ENCODE results near the gene CHRNB4. TPM values are rescaled to one million over a fixed set of nuclear protein-coding genes. Genes with fewer than 3 reads are reported as not detected.

The CHRNB4 gene
- total and polyA plus RNA-seq, 2 of the 8 experiments (the other 6 are each of a cell fraction or from before 2014, with no cell fraction given) = 2.4 to 4.5 TPM

GRCh38 chr15:78624651-78625590 is 16.1 kb downstream of the CHRNB4 start:
- H3K18ac ChIP-seq (ENCODE audit: extremely low read depth, low read length) = no peak overlapping the region; the same call in 1 of the 2 replicates
- FAIRE-seq (no peak), DNase-seq (ENCODE audit: low read depth in 1 of 2, low spot score in 2 of 2) (no peak)
- H3K27me3 ChIP-seq (replicated peaks in 1 of 4; ENCODE audit: control insufficient read depth in 3 of 4, extremely low read depth in 1 of 4, insufficient read depth in 3 of 4, low read length in 3 of 4) = peaks cover 4 to 25% (median 22%) of the 10 kb centered on the region in 4 experiments
- H3K27ac ChIP-seq (ENCODE audit: low read depth, low read length) = no peak overlapping the region
- peaks cover 0 to 3% (median 0%) of the 10 kb centered on the region in 4 experiments; a peak in 1 of 8 replicates for H3K36me3 ChIP-seq (ENCODE audit: control insufficient read depth in 2 of 4, insufficient read depth in 4 of 4, low read length in 3 of 4)
- no peak overlapping the region for H3K9ac ChIP-seq (replicated peaks in 1 of 4; ENCODE audit: extremely low read depth in 1 of 4, low read depth in 3 of 4, low read length in 3 of 4)
- H4K8ac ChIP-seq (ENCODE audit: extremely low read depth, insufficient read depth, low read length) = no peak overlapping the region
- H4K5ac ChIP-seq (ENCODE audit: insufficient read length, low read depth, low read length) = no peak overlapping the region
- no peak overlapping the region for H3K14ac ChIP-seq (ENCODE audit: insufficient read length)
- no peak overlapping the region for H2AFZ ChIP-seq (ENCODE audit: low read length)
- ChIA-PET CTCF (ENCODE audit: partially characterized antibody) (interaction anchor here (0.6 to 6.1 kb wide), 8 partner anchors 9 to 115 kb away, joined by 3 to 49 read pairs (median 4); no protein-coding TSS in a partner anchor), POLR2A (ENCODE audit: partially characterized antibody) (no interaction called here)
- no peak overlapping the region for H3K56ac ChIP-seq (replicated peaks; ENCODE audit: insufficient read length, low read depth, low read length)
- peaks cover 0 to 3% (median 0%) of the 10 kb centered on the region in 4 experiments; a peak in 2 of 7 replicates for H3K4me1 ChIP-seq (replicated peaks in 1 of 4; ENCODE audit: control insufficient read depth in 3 of 4, insufficient read depth in 4 of 4, low read length in 3 of 4)
- H3K79me1 ChIP-seq (ENCODE audit: low read depth, low read length) = no peaks in the 10 kb centered on the region
- H2AK5ac ChIP-seq (ENCODE audit: low read depth, low read length) = no peak overlapping the region
- no peak overlapping the region for H2BK5ac ChIP-seq (ENCODE audit: low read depth, low read length)
- H3K4ac ChIP-seq (replicated peaks; ENCODE audit: insufficient read length, low read depth, low read length) = no peak overlapping the region
- H4K20me1 ChIP-seq (replicated peaks in 1 of 2; ENCODE audit: control insufficient read depth in 1 of 2, insufficient read depth in 2 of 2, low read length in 2 of 2) = no peaks in the 10 kb centered on the region
- WGBS, 2 experiments (ENCODE audit: extremely low coverage in 1 of 2, insufficient coverage in 1 of 2, insufficient read length in 1 of 2, insufficient replicate concordance in 2 of 2, low coverage in 1 of 2, low lambda C conversion rate in 2 of 2, missing lambda C conversion rate in 1 of 2) = 78% methylated on average over 16 of the region's 17 CpGs; no CpG with 5 or more reads in 1 of the 2 experiments
- no peak overlapping the region for H2BK12ac ChIP-seq (ENCODE audit: low read depth, low read length)
- H2BK15ac ChIP-seq (ENCODE audit: low read length) = no peak overlapping the region
- no peak overlapping the region for H4K91ac ChIP-seq (replicated peaks; ENCODE audit: insufficient read length, low read length)
- no peak overlapping the region for H3K23ac ChIP-seq (ENCODE audit: insufficient read length)
- no peaks in the 10 kb centered on the region for H3K79me2 ChIP-seq (ENCODE audit: control insufficient read depth in 1 of 2, insufficient read depth in 2 of 2, low read length in 2 of 2)
- no peak overlapping the region for H3K4me3 ChIP-seq (ENCODE audit: extremely low read depth in 1 of 4, insufficient read depth in 2 of 4, low read depth in 3 of 4, low read length in 4 of 4)
- no peak overlapping the region for H3K4me2 ChIP-seq (ENCODE audit: insufficient read depth in 1 of 2, low read depth in 2 of 2, low read length in 2 of 2)
- H2BK120ac ChIP-seq (replicated peaks; ENCODE audit: low read depth, low read length) = no peak overlapping the region
- no peak overlapping the region for H2BK20ac ChIP-seq (ENCODE audit: low read length)
- H3K23me2 ChIP-seq (ENCODE audit: low read depth, low read length) = peaks cover 11% of the 10 kb centered on the region; the same call in 1 of the 2 replicates
- no peaks in the 10 kb centered on the region for H3K9me3 ChIP-seq (ENCODE audit: insufficient read depth in 2 of 2, low read depth in 1 of 2, low read length in 1 of 2)
- TF ChIP-seq ASH2L (IDR thresholded peaks at IDR 0.05; ENCODE audit: low read length) (no peak), CREB1 (IDR thresholded peaks at IDR 0.05) (no peak), CHD2 (IDR thresholded peaks at IDR 0.05; ENCODE audit: low read length) (no peak), JUND (IDR thresholded peaks at IDR 0.05; ENCODE audit: low read length) (no peak), SIX5 (IDR thresholded peaks at IDR 0.05; ENCODE audit: low read depth, low read length) (no peak)
